GM12878 (cell line): ENCODE measurements around the gene PTPN2. TPM values are rescaled to one million over a fixed set of nuclear protein-coding genes. Genes with fewer than 3 reads are reported as not detected.

ENCODE experiments used
- ATAC-seq: fragments of 200-7000 bp; cut with Tn5 transposase; 3 replicates; pipeline ENCODE4 v1.9.1; 2020; ENCODE audit warnings: mild to moderate bottlenecking, moderate library complexity
- BruUV-seq: library from RNA; stranded (reverse); fragments of 400-500 nt; replicated peaks from 2 replicates; lab custom pipeline; 2021; lab: Mats Ljungman, UMichigan
- CTCF ChIA-PET: fragments of 300-600 bp; sonication (Branson Sonifier 250); formaldehyde crosslinking; extraction: SDS; loops from one replicate; lab custom pipeline; 2021; ENCODE audit warnings: inconsistent platforms; lab: Yijun Ruan, JAX
- POLR2A ChIA-PET: fragments of 350-600 bp; formaldehyde crosslinking; extraction: SDS; loops from one replicate; lab custom pipeline; 2021; ENCODE audit warnings: inconsistent platforms; lab: Charles Lee
- RAD21 ChIA-PET: fragments of 300-600 bp; sonication (Branson Sonifier 250); formaldehyde crosslinking; loops from one replicate; lab custom pipeline; 2023; ENCODE audit warnings: antibody characterized with exemption; ENCODE audit not compliant: unreplicated experiment; lab: Charles Lee
- SMC1A ChIA-PET: fragments of 300-600 bp; sonication (Branson Sonifier 250); formaldehyde crosslinking; loops from one replicate; lab custom pipeline; 2023; ENCODE audit not compliant: unreplicated experiment, uncharacterized antibody; lab: Charles Lee
- DNase-seq: peaks from one replicate; pipeline ENCODE4 v3.0.0-alpha.2; 2011; ENCODE audit warnings: low read depth, low spot score
- FAIRE-seq: peaks from 3 replicates; lab custom pipeline; 2011; peaks lifted over from hg19 to GRCh38; lab: Jason Lieb, UNC
- H2AFZ ChIP-seq: 2 replicates; pipeline ENCODE4 v1.6.0; 2011; ENCODE audit warnings: low read depth, low read length, control low read depth; ENCODE audit not compliant: control insufficient read depth
- H3K27ac ChIP-seq: 2 replicates; pipeline ENCODE4 v1.5.1; 2011; ENCODE audit warnings: control low read depth; ENCODE audit not compliant: control insufficient read depth, insufficient read depth
- H3K27me3 ChIP-seq, 2 experiments: replicated peaks in 1 of 2; 2 replicates each; pipeline versions ENCODE4 v1.6.0 to v1.6.1; 2011; ENCODE audit warnings: low read length in 1 of 2; ENCODE audit not compliant: control insufficient read depth in 2 of 2, insufficient read depth in 2 of 2
- H3K36me3 ChIP-seq, 2 experiments: 2 replicates each; pipeline ENCODE4 v1.5.1; 2011; ENCODE audit warnings: low read length in 1 of 2; ENCODE audit not compliant: control insufficient read depth in 2 of 2, insufficient read depth in 2 of 2
- H3K4me1 ChIP-seq: 2 replicates; pipeline ENCODE4 v1.6.1; 2011; ENCODE audit warnings: mild to moderate bottlenecking, low read length, moderate library complexity, mixed read lengths; ENCODE audit not compliant: control insufficient read depth, insufficient read depth
- H3K4me2 ChIP-seq: 2 replicates; pipeline ENCODE4 v1.6.0; 2011; ENCODE audit warnings: control low read depth; ENCODE audit not compliant: control insufficient read depth, insufficient read depth
- H3K4me3 ChIP-seq: fragments of 200-600 bp; sonication (generic); 2 replicates; pipeline ENCODE4 v1.5.1; 2016
- H3K79me2 ChIP-seq: 2 replicates; pipeline ENCODE4 v1.6.0; 2011; ENCODE audit warnings: low read length; ENCODE audit not compliant: control insufficient read depth, insufficient read depth
- H3K9ac ChIP-seq: 2 replicates; pipeline ENCODE4 v1.8.0; 2011; ENCODE audit warnings: low read length, control low read depth, mixed read lengths; ENCODE audit not compliant: control insufficient read depth, insufficient read depth
- H3K9me3 ChIP-seq: replicated peaks from 3 replicates; pipeline ENCODE4 v1.5.1; 2011; ENCODE audit warnings: mild to moderate bottlenecking, low read length; ENCODE audit not compliant: control insufficient read depth, insufficient read depth
- H4K20me1 ChIP-seq: 2 replicates; pipeline ENCODE4 v1.6.0; 2011; ENCODE audit not compliant: control insufficient read depth, insufficient read depth
- CREB1 ChIP-seq: IDR thresholded peaks from 2 replicates; pipeline ENCODE4 v1.6.1; 2012; ENCODE audit warnings: low read depth, mild to moderate bottlenecking, inconsistent platforms
- IRF4 ChIP-seq: IDR thresholded peaks from 2 replicates; pipeline ENCODE4 v1.6.1; 2011; ENCODE audit warnings: low read depth, low read length
- JUNB ChIP-seq: IDR thresholded peaks from 2 replicates; pipeline ENCODE4 v1.6.1; 2016; ENCODE audit warnings: antibody characterized with exemption, mild to moderate bottlenecking
- MXI1 ChIP-seq: fragments of 150-350 bp; IDR thresholded peaks from 2 replicates; pipeline ENCODE4 v1.6.1; 2011; ENCODE audit warnings: low read depth, mild to moderate bottlenecking, inconsistent platforms, low read length, improper control_type of control experiment
- NFIC ChIP-seq: IDR thresholded peaks from 2 replicates; pipeline ENCODE4 v1.6.1; 2012; ENCODE audit warnings: low read depth, mild to moderate bottlenecking, inconsistent platforms, low read length, moderate library complexity
- PKNOX1 ChIP-seq: fragments of 450-650 bp; IDR thresholded peaks from 2 replicates; pipeline ENCODE4 v1.6.1; 2016; ENCODE audit warnings: mild to moderate bottlenecking
- RBBP5 ChIP-seq: fragments of 200-600 bp; sonication (generic); conservative IDR thresholded peaks from 2 replicates; pipeline ENCODE4 v1.6.1; 2016
- RUNX3 ChIP-seq: IDR thresholded peaks from 2 replicates; pipeline ENCODE4 v1.6.1; 2012; ENCODE audit warnings: low read length, inconsistent platforms
- TCF12 ChIP-seq: IDR thresholded peaks from 2 replicates; pipeline ENCODE4 v1.6.1; 2011; ENCODE audit warnings: low read depth, mild to moderate bottlenecking, low read length
- WGBS: methylation state at CpG from one replicate; pipeline ENCODE4 v1.1.6; 2016; ENCODE audit warnings: low lambda C conversion rate; ENCODE audit not compliant: insufficient replicate concordance, insufficient coverage; ENCODE audit errors: missing lambda C conversion rate; 5-methylcytosine and 5-hydroxymethylcytosine counted together
- in situ Hi-C: fragments of 300-500 bp; cut with MboI; formaldehyde crosslinking; loops from 9 replicates; pipeline ENCODE4 v1.14.3; 2018; ENCODE audit warnings: mixed read lengths
- intact Hi-C: fragments of 100-400 bp; cut with micrococcal nuclease; formaldehyde crosslinking; loops from one replicate; pipeline ENCODE4 v1.14.2; 2022; ENCODE audit not compliant: unreplicated experiment
- polyA plus RNA-seq, 11 experiments: library from polyadenylated mRNA; depleted of rRNA in 4 of 11; unstranded in 6 of 11; stranded (reverse) in 5 of 11; fragments of >200 nt; fragmentation: Nextera tagmentation in 4 of 11; fragmentation: Illumina TruSeq in 1 of 11; extraction: Ambion mirVana in 4 of 11; extraction: Trizol in 1 of 11; gene quantifications; 1 replicate in 1 of 11; 2 replicates in 10 of 11; pipeline versions ENCODE4 v1.2.1 to v1.2.3, GENCODE V29; 2011 to 2016; ENCODE audit warnings: inconsistent platforms in 2 of 11, missing spikeins in 2 of 11, low read depth in 1 of 11
- total RNA-seq, 4 experiments: library from RNA; depleted of rRNA in 3 of 4; stranded (reverse); fragments of >200 nt in 3 of 4; fragmentation: Illumina TruSeq in 1 of 4; extraction: Trizol in 1 of 4; gene quantifications; 2 replicates each; pipeline versions ENCODE4 v1.2.1 to v1.2.3, GENCODE V29; 2013 to 2021

PTPN2 gene
- total and polyA plus RNA-seq, 10 of the 15 experiments (the other 5 are each of a cell fraction or from before 2014, with no cell fraction given), result 46.5 to 86.7 (median 64.6) TPM

DNA sequence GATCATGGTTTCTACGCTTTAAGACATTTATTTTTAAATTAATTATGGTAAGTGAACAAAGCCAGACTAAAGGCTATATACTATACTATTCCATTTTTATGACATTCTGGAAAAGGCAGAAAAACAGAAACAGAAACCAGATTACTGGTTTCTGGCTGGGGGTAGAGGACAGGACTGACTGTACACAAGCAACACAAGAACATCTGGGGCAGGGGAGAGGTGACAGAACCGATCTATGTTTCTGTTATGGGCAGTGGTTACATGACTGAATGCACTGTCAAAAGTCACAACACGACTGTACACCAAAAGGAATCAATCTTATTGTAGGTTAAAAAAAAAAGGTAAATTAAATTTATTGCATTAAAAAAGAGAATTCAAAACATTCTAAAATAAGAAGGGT, 64.7 kb downstream of the PTPN2 start:
- Histone ChIP-seq H3K79me2 (no peaks in the 10 kb centered on the region), H3K9me3 (no peaks in the 10 kb centered on the region), H2AFZ (no peak overlapping the region), H3K9ac (no peak overlapping the region), H3K36me3 (peaks cover 3 to 15% of the 10 kb centered on the region in 2 experiments), H3K27me3 (no peaks in the 10 kb centered on the region), H3K27ac (no peak overlapping the region), H4K20me1 (no peaks in the 10 kb centered on the region), H3K4me1 (peaks cover 11% of the 10 kb centered on the region), H3K4me2 (no peak overlapping the region; the same call in none of the 2 replicates), H3K4me3 (no peak overlapping the region)
- POLR2A ChIA-PET, result interaction anchor here (0.6 kb wide), 1 partner anchor 64 kb away, joined by 3 read pairs; no protein-coding TSS in a partner anchor
- CTCF ChIA-PET, result interaction anchor here (0.7 kb wide), 1 partner anchor 26 kb away, joined by 3 read pairs; no protein-coding TSS in a partner anchor
- RAD21 ChIA-PET, result no interaction called here
- SMC1A ChIA-PET, result no interaction called here
- ATAC-seq (peak; percentile 94), DNase-seq (no peak), FAIRE-seq (no peak)
- TF ChIP-seq NFIC, result peak; percentile 41; the same call in 1 of the 2 replicates
- TF ChIP-seq TCF12, result 0 out of 2 replicates have a peak, but pooled peaks have one; percentile 51
- TF ChIP-seq RUNX3, result peak; percentile 66
- no peak for TF ChIP-seq RBBP5
- 0 out of 2 replicates have a peak, but pooled peaks have one; percentile 30 for TF ChIP-seq CREB1
- peak; percentile 30 for TF ChIP-seq JUNB
- TF ChIP-seq IRF4, result peak; percentile 57; the same call in 1 of the 2 replicates
- TF ChIP-seq MXI1, result no peak
- peak; percentile 33; the same call in 1 of the 2 replicates for TF ChIP-seq PKNOX1
- in situ Hi-C loops (no loop called here), intact Hi-C loops (no loop called here)
- WGBS, result 35% methylated on average over 3 of the region's 3 CpGs
- BruUV-seq, result no TSS peak
